Measurements from ENCODE around the gene PYM1.

- TF ChIP-seq, protein P1, sequence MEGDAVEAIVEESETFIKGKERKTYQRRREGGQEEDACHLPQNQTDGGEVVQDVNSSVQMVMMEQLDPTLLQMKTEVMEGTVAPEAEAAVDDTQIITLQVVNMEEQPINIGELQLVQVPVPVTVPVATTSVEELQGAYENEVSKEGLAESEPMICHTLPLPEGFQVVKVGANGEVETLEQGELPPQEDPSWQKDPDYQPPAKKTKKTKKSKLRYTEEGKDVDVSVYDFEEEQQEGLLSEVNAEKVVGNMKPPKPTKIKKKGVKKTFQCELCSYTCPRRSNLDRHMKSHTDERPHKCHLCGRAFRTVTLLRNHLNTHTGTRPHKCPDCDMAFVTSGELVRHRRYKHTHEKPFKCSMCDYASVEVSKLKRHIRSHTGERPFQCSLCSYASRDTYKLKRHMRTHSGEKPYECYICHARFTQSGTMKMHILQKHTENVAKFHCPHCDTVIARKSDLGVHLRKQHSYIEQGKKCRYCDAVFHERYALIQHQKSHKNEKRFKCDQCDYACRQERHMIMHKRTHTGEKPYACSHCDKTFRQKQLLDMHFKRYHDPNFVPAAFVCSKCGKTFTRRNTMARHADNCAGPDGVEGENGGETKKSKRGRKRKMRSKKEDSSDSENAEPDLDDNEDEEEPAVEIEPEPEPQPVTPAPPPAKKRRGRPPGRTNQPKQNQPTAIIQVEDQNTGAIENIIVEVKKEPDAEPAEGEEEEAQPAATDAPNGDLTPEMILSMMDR (IDR thresholded peaks at IDR 0.05), result no peak
- TF ChIP-seq POLR2A (IDR thresholded peaks at IDR 0.05), result no peak
These were observed 6.4 kb upstream of the PYM1 start for GRCh38 chr12:55933799-55934742.
